ENCODE data around the gene LY6G5C.
A peak's percentile ranks its signal among the peaks of the same experiment; 100 is the strongest.

LY6G5C gene, protein sequence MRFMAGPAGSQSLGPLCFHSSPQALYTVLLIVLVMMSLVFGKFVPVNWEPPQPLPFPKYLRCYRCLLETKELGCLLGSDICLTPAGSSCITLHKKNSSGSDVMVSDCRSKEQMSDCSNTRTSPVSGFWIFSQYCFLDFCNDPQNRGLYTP

DNA sequence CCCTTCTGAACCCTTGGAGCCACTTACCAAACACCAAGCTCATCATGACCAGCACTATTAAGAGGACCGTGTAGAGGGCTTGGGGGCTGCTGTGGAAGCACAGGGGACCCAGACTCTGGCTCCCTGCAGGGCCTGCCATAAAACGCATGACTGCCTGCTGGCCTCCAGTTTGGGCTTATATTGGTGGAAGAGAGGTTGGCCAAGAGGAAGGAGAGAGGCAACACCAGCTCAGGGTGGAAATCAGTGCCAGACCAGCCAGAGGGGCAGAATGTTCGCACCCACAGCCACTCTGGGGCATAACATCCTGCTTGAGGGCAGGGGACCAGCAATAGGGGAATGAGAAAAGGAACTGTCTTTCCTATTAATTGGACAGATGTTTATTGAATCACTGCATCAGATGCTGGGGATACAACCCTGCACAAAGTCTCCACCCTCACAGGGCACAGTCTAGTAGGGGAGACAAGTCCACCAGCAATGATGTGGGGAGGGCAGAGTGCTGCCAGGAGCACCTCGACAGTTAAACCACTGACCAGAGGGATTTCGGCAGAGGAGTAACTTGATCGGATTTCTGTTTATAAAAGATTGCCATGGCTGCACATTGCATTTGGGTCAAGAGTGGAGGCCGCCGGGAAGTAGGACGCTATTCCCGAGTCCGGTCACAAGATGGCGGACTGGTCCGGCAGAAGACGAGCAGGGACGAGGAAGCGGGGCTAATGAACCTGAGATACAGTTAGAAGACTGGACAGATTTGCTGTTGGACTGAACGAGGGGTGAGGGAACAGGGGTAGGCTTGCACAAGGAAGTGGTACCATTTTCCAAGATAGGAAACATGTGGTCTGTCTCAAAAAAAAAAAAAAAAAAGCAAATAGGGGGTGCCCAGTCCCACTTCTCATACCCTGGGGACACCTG, at the start of gene LY6G5C:
LY6G5C (minus strand) TSS at position 842 of the 909 bp plus-strand sequence; CDS start at position 148, 694 bp downstream.
- peak; percentile 76 for DNase-seq (ENCODE audit: low spot score)

DNA sequence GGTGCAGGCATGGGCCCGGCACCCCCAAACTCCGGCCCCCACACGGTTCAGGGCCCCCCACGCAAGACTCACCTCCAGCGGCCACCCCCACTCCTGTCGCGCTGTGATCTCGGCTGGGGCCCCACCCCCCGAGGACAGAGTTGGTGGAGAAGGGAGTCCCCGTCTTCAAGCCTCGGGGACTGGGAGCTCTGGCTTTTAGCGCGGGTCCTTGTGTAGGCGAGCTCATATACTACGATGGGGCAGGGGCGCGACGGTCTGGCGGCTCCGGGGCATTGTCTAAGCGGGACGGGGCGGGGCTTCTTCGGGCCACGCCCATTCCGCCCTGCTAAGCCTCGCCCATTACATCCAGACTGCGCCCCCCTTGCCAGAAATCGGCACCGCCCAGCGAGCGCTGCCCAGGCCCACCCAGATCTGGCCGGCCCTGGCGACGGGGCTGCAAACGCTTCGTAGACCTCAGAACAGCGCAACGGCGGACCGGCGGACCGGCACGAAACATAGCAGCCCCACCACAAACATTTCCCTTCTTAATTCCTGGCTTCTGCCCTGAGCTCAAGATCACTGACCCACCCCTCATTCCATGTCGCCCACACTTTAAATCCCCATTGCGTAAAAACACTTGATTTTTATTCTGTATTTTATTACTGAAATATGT, 49.2 kb upstream of the LY6G5C start:
- DNase-seq (ENCODE audit: low spot score): peak; percentile 88

DNA sequence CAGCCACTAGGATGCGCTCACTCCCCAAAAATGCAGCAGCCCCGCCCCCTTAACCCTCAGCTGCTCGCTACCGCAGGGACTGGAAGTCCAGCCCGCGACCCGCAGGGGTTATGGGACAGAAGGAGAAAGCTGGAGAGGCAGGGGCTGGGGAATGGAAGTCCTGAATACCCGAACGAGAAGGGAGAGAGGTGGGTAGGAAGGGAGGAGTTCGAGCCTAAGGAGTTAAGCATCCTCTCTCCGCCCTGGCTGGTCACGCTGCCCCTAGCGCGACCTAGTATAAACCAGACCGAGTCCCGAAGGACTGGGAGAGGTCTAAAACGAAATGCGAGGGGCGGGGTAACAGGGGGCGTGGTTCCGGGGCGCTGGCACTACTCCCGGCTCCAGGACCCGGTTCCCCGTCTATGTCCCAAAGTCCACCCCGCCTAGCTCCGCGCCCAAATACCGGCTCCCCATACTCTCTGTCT, 48.7 kb upstream of the LY6G5C start:
- DNase-seq (ENCODE audit: low spot score): peak; percentile 91

DNA sequence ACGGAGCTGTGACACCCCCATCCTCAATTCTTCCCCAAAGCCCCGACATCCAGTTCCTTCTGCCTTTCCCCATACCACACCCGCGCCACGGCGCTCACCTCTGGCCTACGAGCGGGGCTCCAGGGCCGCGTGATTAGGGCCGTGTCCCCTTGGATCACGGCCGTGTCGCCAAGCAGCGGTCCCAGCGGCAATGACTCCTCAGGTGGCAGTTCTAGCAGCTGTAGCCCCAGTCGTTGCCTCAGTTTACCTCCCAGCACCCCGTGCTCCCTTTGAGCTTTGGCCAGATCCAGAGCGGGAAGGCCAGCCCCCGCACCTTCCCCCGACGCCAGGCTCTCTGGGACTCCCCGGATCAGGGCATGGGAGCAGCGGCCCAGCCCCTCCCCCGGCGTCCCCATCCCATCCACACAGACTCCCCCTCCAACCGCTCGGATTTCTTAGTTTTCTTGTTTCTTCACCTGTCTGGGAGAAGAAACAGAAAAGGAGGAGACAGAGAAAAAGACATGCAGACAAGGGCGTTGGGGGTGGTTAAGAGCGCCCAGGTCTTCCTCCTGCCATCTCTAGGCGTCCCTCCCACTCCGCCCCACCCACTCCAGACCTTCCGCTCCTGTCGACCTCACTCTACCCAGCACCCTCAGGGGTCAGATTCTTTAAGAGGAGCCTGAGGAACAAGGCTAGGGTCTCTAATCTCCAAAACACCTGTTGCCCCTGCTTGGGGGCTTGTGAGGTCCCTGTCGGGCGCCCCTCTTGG, 48.1 kb upstream of the LY6G5C start, which contains the start of gene DDAH2:
DDAH2 (minus strand) TSS at position 533 of the 748 bp plus-strand sequence; CDS start at position 395, 138 bp downstream.
- DNase-seq (ENCODE audit: low spot score): no peak

DNA sequence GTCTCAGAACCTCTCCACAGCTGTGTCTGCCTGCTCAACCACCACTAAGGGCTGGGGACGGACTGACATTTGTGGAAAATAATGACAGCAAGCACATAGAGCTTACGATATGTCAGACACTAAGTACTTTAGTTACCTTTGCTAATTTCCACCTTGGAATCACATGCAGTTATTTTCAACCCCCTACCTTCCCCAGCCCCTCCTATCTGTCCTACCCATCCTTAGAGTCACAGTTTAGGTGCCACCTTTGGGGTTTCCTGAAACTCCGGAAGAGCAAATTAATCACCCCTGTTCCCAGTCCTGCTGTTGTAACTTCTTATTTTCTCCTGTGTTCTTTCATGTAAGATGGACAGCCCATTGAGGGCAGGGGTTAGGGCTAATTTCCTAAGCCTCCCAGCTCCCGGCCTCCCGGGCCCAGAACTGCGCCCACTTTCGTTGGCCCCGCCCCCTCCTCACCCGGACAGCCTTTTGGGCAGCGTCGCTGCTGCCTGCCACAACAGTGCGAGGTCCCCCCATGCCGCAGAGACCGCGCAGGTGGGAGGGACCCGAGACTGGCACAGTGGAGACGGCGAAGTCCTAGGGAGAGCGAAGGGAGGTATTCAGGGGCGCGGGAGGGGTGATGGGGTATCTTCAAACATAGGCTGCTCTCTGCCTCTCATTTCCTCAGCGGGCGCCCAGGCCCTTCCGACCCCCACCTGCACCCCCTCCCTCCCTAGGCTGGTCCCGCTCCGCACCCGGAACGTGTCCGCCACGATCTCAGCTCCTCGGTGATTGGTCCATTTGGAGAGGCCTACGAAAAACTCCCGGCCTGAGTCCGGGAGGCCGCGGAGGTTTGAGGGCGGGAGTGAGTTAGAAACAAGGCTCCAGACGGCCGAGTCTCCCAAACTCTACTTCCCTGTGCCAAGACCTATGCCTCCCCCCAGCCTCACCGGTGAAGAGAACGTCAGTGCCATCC, 47.1 kb upstream of the LY6G5C start:
- no peak for DNase-seq (ENCODE audit: low spot score)

DNA sequence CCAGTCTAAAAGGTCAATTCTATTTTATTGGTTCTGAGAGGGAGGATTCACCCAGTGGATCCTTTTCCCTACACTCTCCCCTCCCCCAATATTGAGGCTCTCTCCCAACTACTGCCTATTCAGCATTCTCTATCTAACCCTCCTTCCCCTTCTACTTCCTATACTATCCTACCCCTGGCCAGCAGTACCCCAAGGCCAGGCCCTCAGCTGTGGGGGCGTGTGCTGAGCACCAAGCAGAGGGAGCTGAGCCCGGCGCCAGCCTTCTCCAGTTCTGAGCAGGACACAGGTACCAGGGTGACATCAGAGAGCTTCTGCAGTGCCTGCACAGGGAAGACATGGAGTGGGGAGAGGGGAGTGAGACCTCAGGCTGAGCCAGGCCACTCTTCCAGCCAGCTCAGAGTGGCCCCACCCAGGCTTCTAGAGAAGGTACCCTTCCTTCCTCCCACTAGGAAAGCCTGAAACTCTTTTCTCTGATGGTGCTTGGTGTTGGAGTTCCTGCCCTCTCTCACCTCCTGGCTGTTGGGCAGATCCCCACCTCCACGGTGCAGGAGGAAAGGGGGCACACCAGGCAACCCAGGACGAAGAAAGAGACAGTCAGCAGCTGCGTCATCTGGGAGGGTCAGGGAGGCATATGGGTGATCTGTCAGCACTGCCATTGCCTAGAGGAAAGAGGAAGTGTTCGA, 46.3 kb upstream of the LY6G5C start:
- DNase-seq (ENCODE audit: low spot score): no peak

DNA sequence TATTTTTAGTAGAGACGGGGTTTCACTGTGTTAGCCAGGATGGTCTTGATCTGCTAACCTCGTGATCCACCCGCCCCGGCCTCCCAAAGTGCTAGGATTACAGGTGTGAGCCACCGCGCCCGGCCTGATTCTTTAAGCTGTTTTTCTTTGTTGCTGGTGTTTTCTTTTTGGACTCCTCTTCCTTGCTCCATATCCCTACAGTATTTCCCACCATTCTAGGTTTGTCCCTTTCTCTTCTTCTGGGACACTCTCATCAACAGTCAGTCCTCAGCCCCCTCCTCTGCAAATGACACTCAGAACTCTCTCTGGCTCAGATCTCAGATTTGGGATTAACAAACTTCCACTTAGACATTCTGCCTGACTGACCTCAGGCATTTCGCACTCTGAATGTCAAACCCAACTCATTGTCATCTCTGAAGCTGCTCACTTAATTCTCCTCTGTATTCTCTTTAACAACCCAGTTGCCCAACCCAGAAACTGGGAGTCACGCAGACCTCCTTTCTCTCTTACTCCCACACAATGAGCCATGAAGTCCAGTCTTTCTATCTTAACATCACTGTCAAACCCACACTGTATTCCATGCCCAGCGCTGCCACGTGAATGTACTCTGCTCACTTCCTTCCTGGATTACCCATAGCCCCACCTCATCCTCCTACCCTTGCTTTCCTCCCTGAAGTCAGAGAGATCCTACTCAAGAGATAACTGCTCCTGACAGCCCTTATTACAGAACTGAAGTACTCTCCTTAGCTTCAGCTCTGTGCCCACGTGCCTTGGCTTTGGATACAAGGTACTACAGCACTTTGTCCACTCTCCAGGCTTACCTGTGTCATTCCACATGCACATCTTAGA, 44.9 kb upstream of the LY6G5C start:
- no peak for DNase-seq (ENCODE audit: low spot score)

DNA sequence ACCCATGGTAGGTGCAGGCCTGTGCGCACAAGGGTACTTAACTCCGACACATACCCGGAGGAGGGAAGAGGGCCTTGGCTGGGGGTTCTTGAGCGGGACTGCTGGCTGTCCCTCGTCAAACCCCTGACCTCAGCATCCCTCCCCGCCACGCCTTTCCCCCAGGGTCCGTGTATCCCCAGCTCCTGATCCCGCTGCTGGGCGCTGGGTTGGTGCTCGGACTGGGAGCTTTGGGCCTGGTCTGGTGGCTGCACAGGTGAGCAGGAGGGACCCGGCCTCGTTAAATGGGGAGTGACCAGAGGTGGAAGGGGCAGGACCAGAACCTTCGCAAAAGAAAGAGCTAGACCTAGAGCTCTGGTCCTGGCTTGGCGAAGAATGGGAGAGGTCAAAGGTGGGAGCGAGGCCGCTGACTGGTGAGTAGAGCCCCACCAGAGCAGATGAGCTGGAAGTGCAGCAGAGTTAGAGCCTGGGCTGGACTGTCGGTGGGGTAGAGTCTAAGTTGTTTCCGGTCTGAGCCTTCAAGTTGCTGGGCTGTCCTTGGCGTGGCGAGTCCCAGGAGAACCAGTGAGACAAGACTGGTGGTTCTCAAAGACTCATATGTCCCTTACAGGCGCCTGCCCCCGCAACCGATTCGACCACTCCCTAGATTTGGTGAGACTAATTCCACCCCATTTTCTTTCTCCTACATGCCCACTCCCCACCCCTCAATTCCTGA, 43.3 kb upstream of the LY6G5C start:
- no peak for DNase-seq (ENCODE audit: low spot score)

DNA sequence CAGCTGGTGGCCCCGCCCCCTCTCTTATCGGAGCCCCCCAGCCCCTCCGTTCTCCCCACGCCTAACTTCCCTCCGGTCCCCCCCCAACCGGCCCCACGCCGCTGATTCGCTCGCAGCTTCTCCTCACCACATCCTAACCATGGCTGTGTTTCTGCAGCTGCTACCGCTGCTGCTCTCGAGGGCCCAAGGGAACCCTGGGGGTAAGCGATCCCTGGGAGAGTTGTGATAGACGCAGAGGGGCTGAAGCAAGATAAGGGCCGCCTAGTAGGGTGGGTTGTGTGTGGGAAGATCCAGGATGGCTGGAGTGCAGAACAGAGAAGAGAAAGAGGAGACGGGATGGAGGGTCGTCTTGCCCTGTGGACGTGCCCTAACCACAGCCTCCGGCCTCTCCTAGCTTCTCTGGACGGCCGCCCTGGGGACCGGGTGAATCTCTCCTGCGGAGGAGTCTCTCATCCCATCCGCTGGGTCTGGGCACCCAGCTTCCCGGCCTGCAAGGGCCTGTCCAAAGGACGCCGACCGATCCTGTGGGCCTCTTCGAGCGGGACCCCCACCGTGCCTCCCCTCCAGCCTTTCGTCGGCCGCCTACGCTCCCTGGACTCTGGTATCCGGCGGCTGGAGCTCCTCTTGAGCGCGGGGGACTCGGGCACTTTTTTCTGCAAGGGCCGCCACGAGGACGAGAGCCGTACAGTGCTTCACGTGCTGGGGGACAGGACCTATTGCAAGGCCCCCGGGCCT, 42.5 kb upstream of the LY6G5C start, which contains the start of gene MPIG6B:
MPIG6B (plus strand) TSS at position 129 of the 735 bp plus-strand sequence; CDS start at position 140, 11 bp downstream.
- no peak for DNase-seq (ENCODE audit: low spot score)

DNA sequence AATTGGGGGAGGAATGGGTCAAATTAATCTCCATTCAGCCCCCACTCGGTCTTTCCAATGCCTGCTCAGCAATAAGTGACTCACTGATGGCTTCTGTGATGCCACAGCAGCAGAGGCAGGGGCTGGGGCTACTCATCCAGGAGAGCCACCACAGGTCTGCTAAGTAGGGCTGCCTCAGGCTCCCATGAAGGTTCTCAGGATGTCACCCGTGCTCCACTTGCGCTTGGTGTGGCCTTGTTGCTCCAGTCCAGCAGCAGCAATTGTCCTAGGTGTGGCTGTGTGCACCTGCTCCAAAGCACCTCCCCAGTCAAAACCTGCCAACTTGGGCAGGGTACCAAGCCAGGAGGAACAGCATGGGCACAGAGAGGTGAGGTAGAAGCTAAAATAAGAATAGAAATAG, 41.3 kb upstream of the LY6G5C start:
- no peak for DNase-seq (ENCODE audit: low spot score)

DNA sequence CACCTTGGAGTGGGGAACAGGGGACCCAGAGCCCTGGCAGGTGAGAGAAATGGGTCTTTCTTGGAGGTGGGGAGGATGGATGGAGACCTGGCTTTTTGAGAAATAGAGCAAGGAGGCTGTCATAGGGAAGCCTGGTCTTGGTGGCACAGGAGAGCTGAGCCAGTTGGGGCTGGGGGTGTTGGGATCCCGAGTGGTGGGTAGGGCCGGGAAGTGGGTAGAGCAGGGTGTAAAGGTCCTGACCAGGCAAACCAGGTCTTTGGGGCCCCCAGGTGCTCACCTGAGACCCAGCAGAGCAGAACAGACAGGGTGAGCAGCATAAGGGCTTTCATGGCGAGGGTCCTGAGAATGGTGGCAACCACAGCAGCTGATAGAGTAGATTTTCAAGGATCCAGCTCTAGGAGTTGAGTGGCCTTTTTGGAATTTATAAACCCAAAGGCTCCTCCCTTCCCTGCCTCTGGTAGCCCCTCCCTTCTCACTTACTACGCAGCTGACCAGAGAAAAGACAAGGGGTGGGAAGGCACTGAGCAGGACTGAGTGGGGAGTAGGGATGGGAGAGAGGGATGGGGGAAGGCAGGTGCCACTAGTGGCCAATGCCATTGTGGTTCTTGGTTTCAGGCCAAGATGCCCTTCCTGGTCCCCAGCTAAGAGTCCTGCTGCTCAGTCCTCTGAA, 40.6 kb upstream of the LY6G5C start, which contains the start of gene LY6G6C:
LY6G6C (minus strand) TSS at position 396 of the 670 bp plus-strand sequence; CDS start at position 329, 67 bp downstream.
- no peak for DNase-seq (ENCODE audit: low spot score)

DNA sequence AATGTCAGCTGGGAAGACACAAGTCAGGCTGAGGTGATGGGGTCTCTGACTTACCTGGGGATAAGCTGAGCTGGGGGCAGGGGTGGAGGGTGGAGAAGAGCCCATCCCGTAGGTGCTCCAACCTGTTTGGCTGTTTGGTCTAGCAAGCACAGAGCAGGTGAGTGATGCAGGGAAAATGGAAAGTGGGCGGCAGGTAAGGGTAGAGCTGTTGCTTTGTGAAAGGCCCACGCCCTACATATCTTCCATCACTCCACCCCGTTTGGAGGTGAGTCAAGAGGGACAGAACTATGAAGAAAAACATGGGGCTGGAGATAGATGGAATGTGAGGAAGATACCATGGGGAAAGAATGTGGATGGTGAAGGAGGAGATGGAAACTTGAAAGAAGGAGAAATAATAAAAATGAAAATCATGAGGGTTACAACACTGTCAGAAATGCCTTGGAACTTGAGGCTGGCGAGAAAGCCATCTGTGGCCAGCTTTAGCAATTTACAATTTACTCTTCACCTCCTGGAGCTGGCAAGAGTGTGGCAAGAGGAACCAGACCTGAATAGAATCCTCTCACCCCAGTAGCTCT, 39.4 kb upstream of the LY6G5C start:
- DNase-seq (ENCODE audit: low spot score): no peak

DNA sequence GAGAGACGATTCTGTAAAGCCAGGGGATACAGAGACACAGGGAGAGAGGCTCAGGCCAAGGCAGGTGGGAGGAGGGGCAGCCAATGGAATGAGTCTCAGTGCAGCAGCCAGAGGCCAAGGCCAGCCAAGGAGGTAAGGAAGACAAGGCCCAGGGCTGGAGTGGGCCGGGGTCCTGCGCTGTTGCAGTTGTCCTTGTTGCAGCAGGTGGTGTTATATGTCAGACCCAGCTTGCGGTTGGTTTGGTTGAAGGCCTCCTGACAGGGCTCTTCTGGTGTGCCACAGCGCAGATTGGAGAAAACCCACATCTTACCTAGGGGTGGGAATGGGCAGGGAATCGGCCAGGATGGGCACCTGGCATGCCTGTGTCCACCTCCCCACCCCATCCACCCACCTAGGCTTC, 38.1 kb upstream of the LY6G5C start:
- DNase-seq (ENCODE audit: low spot score): no peak

DNA sequence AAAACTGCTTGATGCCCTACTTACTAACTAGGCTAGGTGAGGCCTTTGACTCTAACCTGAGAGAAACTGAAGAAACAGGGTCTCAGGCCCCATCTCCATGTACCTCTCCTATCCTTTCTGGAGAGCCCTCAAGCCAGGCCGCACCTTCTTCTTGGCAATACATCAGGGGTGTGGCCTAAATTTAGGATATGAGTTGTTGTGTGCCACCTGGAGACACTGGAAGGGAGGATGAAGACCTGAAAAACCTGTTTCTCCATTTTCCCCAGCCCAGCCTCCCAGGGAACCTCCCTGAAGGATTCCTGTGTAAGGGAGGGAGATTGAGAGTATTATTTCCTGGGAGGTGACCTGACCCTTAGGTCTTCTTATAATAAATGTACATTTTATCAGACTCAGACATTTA, 37.4 kb upstream of the LY6G5C start:
- peak; percentile 68 for DNase-seq (ENCODE audit: low spot score)

DNA sequence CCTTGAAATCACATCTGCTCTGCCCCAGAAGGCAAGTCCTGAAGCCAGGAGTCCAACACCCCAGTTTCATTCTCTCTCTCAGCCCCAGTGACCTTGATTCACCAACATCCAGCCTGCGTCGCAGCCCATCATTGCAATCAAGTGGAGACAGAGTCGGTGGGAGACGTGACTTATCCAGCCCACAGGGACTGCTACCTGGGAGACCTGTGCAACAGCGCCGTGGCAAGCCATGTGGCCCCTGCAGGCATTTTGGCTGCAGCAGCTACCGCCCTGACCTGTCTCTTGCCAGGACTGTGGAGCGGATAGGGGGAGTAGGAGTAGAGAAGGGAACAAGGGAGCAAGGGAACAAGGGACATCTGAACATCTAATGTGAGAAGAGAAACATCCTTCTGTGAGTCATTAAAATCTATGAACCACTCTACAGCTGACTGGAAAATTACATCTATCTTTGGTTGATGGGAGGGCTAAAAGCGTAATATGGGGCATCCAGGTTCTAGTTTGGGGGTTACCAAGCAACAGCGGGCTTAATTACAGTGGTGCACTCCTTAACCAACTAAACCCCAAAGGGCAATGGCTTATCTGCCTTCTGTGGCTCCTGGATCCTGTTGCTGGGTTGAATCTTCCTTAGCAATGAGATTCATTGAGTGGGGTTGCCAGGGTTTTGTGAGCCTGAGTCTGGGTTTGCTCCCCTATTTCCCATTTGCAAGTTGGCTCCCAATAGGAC, 36.8 kb upstream of the LY6G5C start:
- peak; percentile 66 for DNase-seq (ENCODE audit: low spot score)
